A549 (cell line): ENCODE data around the gene HMGN1. TPM values are rescaled to one million over a fixed set of nuclear protein-coding genes. Genes with fewer than 3 reads are reported as not detected.
A peak's percentile ranks its signal among the peaks of the same experiment; 100 is the strongest.
"Not testable (repeated sequence)": the region's sequence is repeated elsewhere in the genome, so short reads cannot be mapped to it uniquely, and the experiment has no call there.

Experiments used
- ATAC-seq, 2 experiments: fragments of 200-7000 bp in 1 of 2; fragments of >200 bp in 1 of 2; cut with Nextera tagmentation in 1 of 2; cut with Tn5 transposase in 1 of 2; 3 replicates each; pipeline versions ENCODE4 v1.8.0 to v1.9.1; 2018 to 2020; ENCODE audit warnings: mild to moderate bottlenecking in 1 of 2, moderate library complexity in 1 of 2
- CTCF ChIA-PET: fragments of 300-600 bp; sonication (Branson Sonifier 250); formaldehyde crosslinking; extraction: SDS; loops from one replicate; lab custom pipeline; 2021; ENCODE audit warnings: antibody characterized with exemption, inconsistent platforms; lab: Yijun Ruan, JAX
- POLR2A ChIA-PET: fragments of 350-600 bp; formaldehyde crosslinking; extraction: SDS; loops from one replicate; lab custom pipeline; 2021; ENCODE audit warnings: antibody characterized with exemption, inconsistent platforms; lab: Yijun Ruan, JAX
- DNase-seq, 2 experiments: peaks; one replicate each; pipeline versions ENCODE4 v3.0.0 to v3.0.0-alpha.2; 2011 to 2016; ENCODE audit warnings: low read depth in 1 of 2, low spot score in 1 of 2
- FAIRE-seq: peaks from 2 replicates; lab custom pipeline; 2011; peaks lifted over from hg19 to GRCh38; lab: Jason Lieb, UNC
- H3K27ac ChIP-seq, 2 experiments: fragments of >200 bp; sonication (Bioruptor Twin); formaldehyde crosslinking; 3 replicates each; pipeline ENCODE4 v1.5.1; 2016 to 2017
- H3K4me1 ChIP-seq: fragments of >200 bp; sonication (Bioruptor Twin); formaldehyde crosslinking; 3 replicates; pipeline ENCODE4 v1.6.1; 2016
- H3K4me2 ChIP-seq: fragments of >200 bp; sonication (Bioruptor Twin); formaldehyde crosslinking; 3 replicates; pipeline ENCODE4 v1.6.1; 2016
- H3K4me3 ChIP-seq: fragments of >200 bp; sonication (Bioruptor Twin); formaldehyde crosslinking; 3 replicates; pipeline ENCODE4 v1.5.1; 2016
- H3K9me3 ChIP-seq: fragments of >200 bp; sonication (Bioruptor Twin); formaldehyde crosslinking; 3 replicates; pipeline ENCODE4 v1.6.1; 2016
- BHLHE40 ChIP-seq: IDR thresholded peaks from 2 replicates; pipeline ENCODE4 v1.6.1; 2012; ENCODE audit warnings: low read depth, low read length, inconsistent platforms
- CBX2 ChIP-seq: fragments of 200-600 bp; sonication (generic); IDR thresholded peaks from 2 replicates; pipeline ENCODE4 v1.6.1; 2016; ENCODE audit warnings: low read depth, mild to moderate bottlenecking, borderline replicate concordance
- ELK1 ChIP-seq: fragments of 150-350 bp; IDR thresholded peaks from 2 replicates; pipeline ENCODE4 v1.6.1; 2014; ENCODE audit warnings: low read depth, mild to moderate bottlenecking, low read length
- GATA3 ChIP-seq: IDR thresholded peaks from 2 replicates; pipeline ENCODE4 v1.6.1; 2012; ENCODE audit warnings: borderline replicate concordance
- HES2 ChIP-seq: fragments of >200 bp; sonication (Bioruptor Twin); formaldehyde crosslinking; IDR thresholded peaks from 2 replicates; pipeline ENCODE4 v1.6.1; 2016
- HOXB5 ChIP-seq: fragments of 250-450 bp; sonication (Bioruptor Pico); IDR thresholded peaks from 2 replicates; pipeline ENCODE4 v1.5.0; 2020; ENCODE audit warnings: mild to moderate bottlenecking, moderate library complexity
- JUN ChIP-seq, 2 experiments: fragments of >200 bp; sonication (Bioruptor Twin); formaldehyde crosslinking; IDR thresholded peaks; 2 replicates in 1 of 2; 3 replicates in 1 of 2; pipeline ENCODE4 v1.6.1; 2016 to 2017
- KDM1A ChIP-seq: fragments of 200-600 bp; sonication (generic); IDR thresholded peaks from 2 replicates; pipeline ENCODE4 v1.6.1; 2016; ENCODE audit warnings: low read depth, mild to moderate bottlenecking
- MAX ChIP-seq: IDR thresholded peaks from 2 replicates; pipeline ENCODE4 v1.6.1; 2012
- NFE2L2 ChIP-seq: fragments of 150-350 bp; conservative IDR thresholded peaks from 2 replicates; pipeline ENCODE4 v1.6.1; 2014; ENCODE audit warnings: low read length
- NPAS2 ChIP-seq: fragments of 250-450 bp; sonication (Bioruptor Pico); IDR thresholded peaks from 2 replicates; pipeline ENCODE4 v1.8.0; 2022; ENCODE audit warnings: mild to moderate bottlenecking, moderate library complexity, borderline replicate concordance
- PHF8 ChIP-seq: fragments of 200-600 bp; sonication (generic); IDR thresholded peaks from 2 replicates; pipeline ENCODE4 v1.6.1; 2016; ENCODE audit warnings: low read depth, mild to moderate bottlenecking, antibody characterized with exemption, moderate library complexity, borderline replicate concordance
- POLR2A ChIP-seq: IDR thresholded peaks from 2 replicates; pipeline ENCODE4 v1.6.1; 2012; ENCODE audit warnings: mild to moderate bottlenecking, low read length
- RAD21 ChIP-seq, 2 experiments: fragments of >200 bp in 1 of 2; sonication (Bioruptor Twin) in 1 of 2; formaldehyde crosslinking in 1 of 2; IDR thresholded peaks in 1 of 2; conservative IDR thresholded peaks in 1 of 2; 2 replicates in 1 of 2; 3 replicates in 1 of 2; pipeline ENCODE4 v1.6.1; 2012 to 2018; ENCODE audit warnings: inconsistent platforms in 1 of 2
- RCOR1 ChIP-seq: fragments of 150-350 bp; IDR thresholded peaks from 2 replicates; pipeline ENCODE4 v1.6.1; 2014; ENCODE audit warnings: antibody characterized with exemption, low read length, low read depth
- REST ChIP-seq: fragments of 200-600 bp; sonication (generic); IDR thresholded peaks from 2 replicates; pipeline ENCODE4 v1.6.1; 2016; ENCODE audit warnings: antibody characterized with exemption, mild to moderate bottlenecking, moderate library complexity
- RNF2 ChIP-seq: fragments of 200-600 bp; sonication (generic); IDR thresholded peaks from 2 replicates; pipeline ENCODE4 v1.6.1; 2016; ENCODE audit warnings: low read depth, mild to moderate bottlenecking, antibody characterized with exemption, moderate library complexity, borderline replicate concordance
- SMC3 ChIP-seq: fragments of >200 bp; sonication (Bioruptor Twin); formaldehyde crosslinking; IDR thresholded peaks from 3 replicates; pipeline ENCODE4 v1.6.1; 2018; ENCODE audit warnings: inconsistent platforms
- SREBF2 ChIP-seq: fragments of 450-650 bp; IDR thresholded peaks from 2 replicates; pipeline ENCODE4 v1.6.1; 2014; ENCODE audit warnings: mild to moderate bottlenecking, moderate library complexity
- ZFP36 ChIP-seq: fragments of 450-650 bp; IDR thresholded peaks from 2 replicates; pipeline ENCODE4 v1.6.1; 2014; ENCODE audit warnings: borderline replicate concordance; ENCODE audit not compliant: partially characterized antibody
- ZNF302 ChIP-seq: fragments of 250-450 bp; sonication (Bioruptor Pico); IDR thresholded peaks from 2 replicates; pipeline ENCODE4 v1.9.0; 2021; ENCODE audit warnings: inconsistent platforms, mild to moderate bottlenecking, moderate library complexity
- whole genome bisulfite sequencing: methylation state at CpG from one replicate; pipeline ENCODE4 v1.1.6; 2017; ENCODE audit errors: missing lambda C conversion rate; 5-methylcytosine and 5-hydroxymethylcytosine counted together
- polyA plus RNA-seq, 4 experiments: library from polyadenylated mRNA; depleted of rRNA in 3 of 4; stranded (reverse); fragments of >200 nt; fragmentation: RNase III in 1 of 4; extraction: RNeasy Plus Mini Kit Qiagen cat#74134 plus additional on column Dnase treatment in 1 of 4; gene quantifications; 2 replicates in 3 of 4; 3 replicates in 1 of 4; pipeline ENCODE4 v1.2.3, GENCODE V29; 2011 to 2017

HMGN1 gene
- polyA plus RNA-seq, 2 of the 4 experiments (the other 2 are of a cell fraction): 222 to 269 TPM

- POLR2A ChIA-PET: interaction anchor here (1.4 kb wide), 1 partner anchor 35 kb away, joined by 6 read pairs; no protein-coding TSS in a partner anchor
- CTCF ChIA-PET: interaction anchor here (1.2 to 1.5 kb wide), 2 partner anchors 19 to 71 kb away, joined by 4 to 6 read pairs; partner anchors contain the start of gene BRWD1
- 91% methylated on average over 11 of the region's 13 CpGs for WGBS
Observed at GRCh38 chr21:39384674-39385298, 35.9 kb upstream of the HMGN1 start.

GRCh38 chr21:39382096-39382495 is 33.2 kb upstream of the HMGN1 start:
- H3K4me2 ChIP-seq, POLR2A ChIA-PET, H3K9me3 ChIP-seq, FAIRE-seq, DNase-seq, H3K4me3 ChIP-seq, ATAC-seq, H3K27ac ChIP-seq, CTCF ChIA-PET: not testable (repeated sequence)
- WGBS: 95% methylated on average over 7 of the region's 7 CpGs
- peaks cover 24% of the 10 kb centered on the region for H3K4me1 ChIP-seq

More at GRCh38 chr21:39384674-39385298, 35.9 kb upstream of the HMGN1 start:
- H3K4me1 ChIP-seq: peaks cover 22% of the 10 kb centered on the region
- ATAC-seq: no peak
- H3K27ac ChIP-seq: peak overlapping the region; percentile 86 to 96
- no peak for TF ChIP-seq ZFP36
- no peak for TF ChIP-seq RAD21 (conservative IDR thresholded peaks at IDR 0.05 in 1 of 2, IDR thresholded peaks at IDR 0.05 in 1 of 2)
- H3K4me3 ChIP-seq: no peak overlapping the region
- H3K4me2 ChIP-seq: peak overlapping the region; percentile 100
- no peaks in the 10 kb centered on the region for H3K9me3 ChIP-seq
- no peak for DNase-seq
- FAIRE-seq: no peak

GRCh38 chr21:39381009-39381408 is 32.1 kb upstream of the HMGN1 start:
- no peak for FAIRE-seq
- ChIA-PET POLR2A (interaction anchor here (2.2 kb wide), 1 partner anchor 33 kb away, joined by 20 read pairs; the partner anchor contains the start of gene HMGN1), CTCF (interaction anchor here (1.2 kb wide), 1 partner anchor 33 kb away, joined by 3 read pairs; no protein-coding TSS in a partner anchor)
- peaks cover 13% of the 10 kb centered on the region; the same call in 1 of the 3 replicates for H3K4me1 ChIP-seq
- DNase-seq: peak in 1 of 2 experiments; percentile 18
- no peaks in the 10 kb centered on the region for H3K9me3 ChIP-seq
- H3K27ac ChIP-seq: peak overlapping the region; percentile 62 to 87
- TF ChIP-seq SREBF2 (no peak), HOXB5 (no peak), GATA3 (no peak), MAX (no peak), HES2 (no peak), RNF2 (no peak), NFE2L2 (no peak)
- H3K4me3 ChIP-seq: peak overlapping the region; percentile 54
- peak; percentile 23 to 27; a peak in 5 of 6 replicates for ATAC-seq
- 5% methylated on average over 10 of the region's 12 CpGs for WGBS
- H3K4me2 ChIP-seq: peak overlapping the region; percentile 86

GRCh38 chr21:39379986-39380891 is 31.4 kb upstream of the HMGN1 start:
- POLR2A ChIA-PET: interaction anchor here (0.8 to 2.2 kb wide), 5 partner anchors 14 to 197 kb away, joined by 3 to 20 read pairs (median 4); partner anchors contain the start of genes BRWD1, HMGN1 and PSMG1
- H3K9me3 ChIP-seq: no peaks in the 10 kb centered on the region
- H3K4me2 ChIP-seq: peak overlapping the region; percentile 86
- peak; percentile 72 to 92 for DNase-seq
- CTCF ChIA-PET: interaction anchor here (0.6 to 1.2 kb wide), 2 partner anchors 10 to 32 kb away, joined by 3 read pairs; no protein-coding TSS in a partner anchor
- ATAC-seq: peak; percentile 97 to 98
- no peak for FAIRE-seq
- peak overlapping the region; percentile 62 to 87 for H3K27ac ChIP-seq
- WGBS: 1% methylated on average over 40 of the region's 65 CpGs
- H3K4me3 ChIP-seq: peak overlapping the region; percentile 54
- H3K4me1 ChIP-seq: 0 out of 3 replicates have a peak, but pooled peaks cover 10% of the 10 kb centered on the region
- TF ChIP-seq POLR2A (peak; percentile 48), BHLHE40 (no peak), JUN (IDR thresholded peaks at IDR 0.05) (peak; percentile 29 to 43; a peak in 2 of 5 replicates), ZNF302 (CRISPR knock-in tag) (no peak), RCOR1 (no peak), CBX2 (no peak), ELK1 (no peak), NPAS2 (CRISPR knock-in tag) (no peak), MAX (peak; percentile 42; the same call in 1 of the 2 replicates), SMC3 (no peak), KDM1A (no peak), PHF8 (peak; percentile 49), REST (peak; percentile 44; the same call in 1 of the 2 replicates)
